Uterus (tissue), 2 donors: Measurements from ENCODE around the gene PDE4DIP.
"Not testable (repeated sequence)": the region's sequence is repeated elsewhere in the genome, so short reads cannot be mapped to it uniquely, and the experiment has no call there.

Experiments used
- CTCF ChIP-seq, 4 experiments: fragments of 200-600 bp in 2 of 4; fragments of 450-650 bp in 2 of 4; sonication (generic) in 2 of 4; IDR thresholded peaks; one replicate each; pipeline ENCODE4 v1.5.1; 2016 to 2019; ENCODE audit warnings: antibody characterized with exemption in 4 of 4, mild to moderate bottlenecking in 2 of 4, moderate library complexity in 1 of 4
- POLR2A ChIP-seq, 2 donors: fragments of 450-650 bp; IDR thresholded peaks; one replicate each; pipeline ENCODE4 v1.6.1; 2016; ENCODE audit warnings: antibody characterized with exemption in 2 of 2, mild to moderate bottlenecking in 1 of 2, moderate library complexity in 1 of 2

DNA sequence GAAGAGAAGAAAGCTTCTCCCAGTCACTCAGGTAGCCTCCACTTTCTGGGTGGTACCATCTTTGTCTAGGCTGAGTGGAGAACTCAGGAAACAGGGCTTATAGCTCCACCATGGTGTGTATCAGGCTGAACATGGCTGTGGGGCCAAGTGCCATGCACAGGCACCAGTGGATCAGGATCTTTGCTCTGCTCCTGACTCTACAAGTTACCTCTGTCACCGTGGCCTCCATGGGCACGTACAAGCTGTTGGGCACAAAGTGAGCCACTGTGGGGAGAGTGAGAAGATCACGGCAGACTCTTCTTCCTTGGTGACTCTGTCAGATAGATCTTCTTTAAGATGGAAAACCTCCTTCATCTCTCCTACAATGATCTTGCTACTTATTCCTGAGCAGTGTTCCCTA, 165.5 kb downstream of the PDE4DIP start:
- TF ChIP-seq CTCF, POLR2A (IDR thresholded peaks at IDR 0.05): not testable (repeated sequence)
